Testis (tissue), 2 donors: Measurements from ENCODE around the gene RPS26.
"Not testable (repeated sequence)": the region's sequence is repeated elsewhere in the genome, so short reads cannot be mapped to it uniquely, and the experiment has no call there.

Experiments
- POLR2A ChIP-seq: fragments of 450-650 bp; IDR thresholded peaks from one replicate; pipeline ENCODE4 v1.6.1; 2017; ENCODE audit warnings: antibody characterized with exemption, mild to moderate bottlenecking, moderate library complexity
- TF ChIP-seq, protein P1 (sequence below), 3 experiments: fragments of 450-650 bp in 2 of 3; fragments of 200-600 bp in 1 of 3; sonication (generic) in 1 of 3; IDR thresholded peaks; one replicate each; pipeline ENCODE4 v1.5.1; 2016 to 2019; ENCODE audit warnings: antibody characterized with exemption in 3 of 3, mild to moderate bottlenecking in 2 of 3, moderate library complexity in 1 of 3

DNA sequence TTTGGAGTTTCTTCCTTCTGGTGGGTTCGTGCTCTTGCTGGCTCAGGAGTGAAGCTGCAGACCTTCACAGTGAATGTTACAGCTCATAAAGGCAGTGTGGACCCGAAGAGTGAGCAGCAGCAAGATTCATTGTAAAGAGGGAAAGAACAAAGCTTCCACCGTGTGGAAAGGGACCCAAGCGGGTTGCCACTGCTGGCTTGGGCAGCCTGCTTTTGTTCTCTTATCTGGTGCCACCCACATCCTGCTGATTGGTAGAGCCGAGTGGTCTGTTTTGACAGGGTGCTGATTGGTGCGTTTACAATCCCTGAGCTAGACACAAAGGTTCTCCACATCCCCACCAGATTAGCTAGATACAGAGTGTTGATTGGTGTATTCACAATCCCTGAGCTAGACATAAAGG lies 42.2 kb upstream of the RPS26 start:
- TF ChIP-seq POLR2A: not testable (repeated sequence)
- TF ChIP-seq, protein P1, sequence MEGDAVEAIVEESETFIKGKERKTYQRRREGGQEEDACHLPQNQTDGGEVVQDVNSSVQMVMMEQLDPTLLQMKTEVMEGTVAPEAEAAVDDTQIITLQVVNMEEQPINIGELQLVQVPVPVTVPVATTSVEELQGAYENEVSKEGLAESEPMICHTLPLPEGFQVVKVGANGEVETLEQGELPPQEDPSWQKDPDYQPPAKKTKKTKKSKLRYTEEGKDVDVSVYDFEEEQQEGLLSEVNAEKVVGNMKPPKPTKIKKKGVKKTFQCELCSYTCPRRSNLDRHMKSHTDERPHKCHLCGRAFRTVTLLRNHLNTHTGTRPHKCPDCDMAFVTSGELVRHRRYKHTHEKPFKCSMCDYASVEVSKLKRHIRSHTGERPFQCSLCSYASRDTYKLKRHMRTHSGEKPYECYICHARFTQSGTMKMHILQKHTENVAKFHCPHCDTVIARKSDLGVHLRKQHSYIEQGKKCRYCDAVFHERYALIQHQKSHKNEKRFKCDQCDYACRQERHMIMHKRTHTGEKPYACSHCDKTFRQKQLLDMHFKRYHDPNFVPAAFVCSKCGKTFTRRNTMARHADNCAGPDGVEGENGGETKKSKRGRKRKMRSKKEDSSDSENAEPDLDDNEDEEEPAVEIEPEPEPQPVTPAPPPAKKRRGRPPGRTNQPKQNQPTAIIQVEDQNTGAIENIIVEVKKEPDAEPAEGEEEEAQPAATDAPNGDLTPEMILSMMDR (IDR thresholded peaks at IDR 0.05): not testable (repeated sequence)
